ENCODE measurements around the gene CENPV.
"Not testable (repeated sequence)": the region's sequence is repeated elsewhere in the genome, so short reads cannot be mapped to it uniquely, and the experiment has no call there.

Gene CENPV

GRCh38 chr17:16300554-16300953 lies 52.7 kb downstream of the CENPV start:
- Histone ChIP-seq H3K27ac (no peak overlapping the region), H3K4me3 (no peak overlapping the region)
- no peak for DNase-seq (ENCODE audit: low spot score)
- TF ChIP-seq CTCF (IDR thresholded peaks at IDR 0.05), result no peak

- H3K27ac ChIP-seq, result no peak overlapping the region
- DNase-seq (ENCODE audit: low spot score), result no peak
- TF ChIP-seq CTCF (IDR thresholded peaks at IDR 0.05), result no peak
- H3K4me3 ChIP-seq, result no peak overlapping the region
These were observed 55.1 kb downstream of the CENPV start for GRCh38 chr17:16298140-16298662.

- DNase-seq (ENCODE audit: low spot score), result no peak
- H3K27ac ChIP-seq, result no peak overlapping the region
These were observed 55.7 kb downstream of the CENPV start for GRCh38 chr17:16297367-16298139.

GRCh38 chr17:16296072-16296471 lies 57.2 kb downstream of the CENPV start:
- not testable (repeated sequence) for H3K4me3 ChIP-seq; H3K27ac ChIP-seq; DNase-seq (ENCODE audit: low spot score)

More at GRCh38 chr17:16297367-16298139, 55.7 kb downstream of the CENPV start:
- TF ChIP-seq CTCF (IDR thresholded peaks at IDR 0.05), result no peak
- H3K4me3 ChIP-seq, result no peak overlapping the region

- H3K27ac ChIP-seq, result no peak overlapping the region
- no peak for DNase-seq (ENCODE audit: low spot score)
- TF ChIP-seq CTCF (IDR thresholded peaks at IDR 0.05), result no peak
- no peak overlapping the region for H3K4me3 ChIP-seq
These were observed 58.7 kb downstream of the CENPV start for GRCh38 chr17:16294560-16294959.

GRCh38 chr17:16293931-16294330 lies 59.3 kb downstream of the CENPV start:
- TF ChIP-seq CTCF (IDR thresholded peaks at IDR 0.05), result no peak
- no peak overlapping the region for H3K4me3 ChIP-seq
- H3K27ac ChIP-seq, result no peak overlapping the region
- no peak for DNase-seq (ENCODE audit: low spot score)

Measured in coronary artery (tissue), 2 donors.